Measurements from ENCODE around the gene TOMM40.
"Not testable (repeated sequence)": the region's sequence is repeated elsewhere in the genome, so short reads cannot be mapped to it uniquely, and the experiment has no call there.

DNA sequence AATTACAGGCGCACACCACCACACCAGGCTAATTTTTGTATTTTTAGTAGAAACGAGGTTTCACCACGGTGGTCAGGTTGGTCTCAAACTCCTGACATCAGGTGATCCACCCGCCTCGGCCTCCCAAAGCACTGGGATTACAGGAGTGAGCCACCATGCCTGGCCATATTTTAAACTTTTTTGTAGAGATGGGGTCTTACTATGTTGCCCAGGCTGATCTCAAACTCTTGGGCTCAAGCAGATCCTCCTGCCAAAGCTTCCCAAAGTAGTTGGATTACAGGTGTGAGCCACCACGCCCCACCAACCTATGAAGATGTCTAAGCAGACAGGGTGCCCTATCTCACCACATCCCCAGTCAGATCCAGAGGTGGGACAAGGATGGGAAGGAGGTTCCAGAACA, 20.8 kb downstream of the TOMM40 start:
- TF ChIP-seq, protein P1, sequence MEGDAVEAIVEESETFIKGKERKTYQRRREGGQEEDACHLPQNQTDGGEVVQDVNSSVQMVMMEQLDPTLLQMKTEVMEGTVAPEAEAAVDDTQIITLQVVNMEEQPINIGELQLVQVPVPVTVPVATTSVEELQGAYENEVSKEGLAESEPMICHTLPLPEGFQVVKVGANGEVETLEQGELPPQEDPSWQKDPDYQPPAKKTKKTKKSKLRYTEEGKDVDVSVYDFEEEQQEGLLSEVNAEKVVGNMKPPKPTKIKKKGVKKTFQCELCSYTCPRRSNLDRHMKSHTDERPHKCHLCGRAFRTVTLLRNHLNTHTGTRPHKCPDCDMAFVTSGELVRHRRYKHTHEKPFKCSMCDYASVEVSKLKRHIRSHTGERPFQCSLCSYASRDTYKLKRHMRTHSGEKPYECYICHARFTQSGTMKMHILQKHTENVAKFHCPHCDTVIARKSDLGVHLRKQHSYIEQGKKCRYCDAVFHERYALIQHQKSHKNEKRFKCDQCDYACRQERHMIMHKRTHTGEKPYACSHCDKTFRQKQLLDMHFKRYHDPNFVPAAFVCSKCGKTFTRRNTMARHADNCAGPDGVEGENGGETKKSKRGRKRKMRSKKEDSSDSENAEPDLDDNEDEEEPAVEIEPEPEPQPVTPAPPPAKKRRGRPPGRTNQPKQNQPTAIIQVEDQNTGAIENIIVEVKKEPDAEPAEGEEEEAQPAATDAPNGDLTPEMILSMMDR (conservative IDR thresholded peaks at IDR 0.05 in 1 of 2, IDR thresholded peaks at IDR 0.05 in 1 of 2; ENCODE audit: extremely low read depth in 1 of 2, insufficient read depth in 1 of 2, low read depth in 1 of 2, low read length in 2 of 2) = not testable (repeated sequence)
- TF ChIP-seq EZH2 (IDR thresholded peaks at IDR 0.05; ENCODE audit: borderline replicate concordance, low read length) = not testable (repeated sequence)

All from mammary epithelial cell (primary cell).